ENCODE results near the gene SLC10A6. TPM values are rescaled to one million over a fixed set of nuclear protein-coding genes. Genes with fewer than 3 reads are reported as not detected.

SLC10A6 gene
- total and polyA plus RNA-seq, 9 of the 15 experiments (the other 6 are each of a cell fraction or from before 2014, with no cell fraction given), result not detected

DNA sequence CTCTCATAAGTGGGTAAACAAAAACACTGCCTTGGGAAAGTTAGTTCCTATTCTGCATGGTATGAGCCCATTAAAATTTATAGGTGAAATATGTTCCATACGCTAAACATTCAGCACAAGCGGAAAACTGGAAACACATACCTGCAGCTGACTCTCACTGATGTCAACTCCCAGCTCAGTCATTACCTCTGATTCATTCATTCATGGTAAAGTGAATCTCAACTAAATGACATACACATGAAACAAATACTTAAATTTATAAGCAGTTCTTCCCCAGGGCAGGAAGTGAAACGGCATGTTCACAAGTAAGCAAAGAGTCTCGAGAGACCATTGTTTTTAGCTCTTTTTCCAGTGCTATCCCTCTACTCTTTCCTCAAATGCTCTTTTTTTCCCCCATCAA, 1.6 kb downstream of the SLC10A6 start:
- Histone ChIP-seq H2AFZ (ENCODE audit: low read depth, low read length) (no peak overlapping the region), H3K4me2 (ENCODE audit: insufficient read depth, low read length) (no peak overlapping the region), H3K36me3 (ENCODE audit: control insufficient read depth, insufficient read depth, low read length) (no peaks in the 10 kb centered on the region), H4K20me1 (replicated peaks; ENCODE audit: control insufficient read depth, insufficient read depth, low read length) (no peaks in the 10 kb centered on the region), H3K9me1 (ENCODE audit: control insufficient read depth, insufficient read depth, low read length) (peaks cover 3% of the 10 kb centered on the region), H3K79me2 (ENCODE audit: control insufficient read depth, insufficient read depth, low read length) (no peaks in the 10 kb centered on the region), H3K9ac (ENCODE audit: insufficient read depth in 1 of 2, low read depth in 2 of 2, low read length in 2 of 2) (no peak overlapping the region), H3K4me3 (no peak overlapping the region), H3K27ac (ENCODE audit: extremely low read depth, low read depth, low read length) (no peak overlapping the region), H3K27me3 (ENCODE audit: control insufficient read depth in 2 of 2, insufficient read depth in 2 of 2, low read length in 2 of 2) (peaks cover 8 to 15% of the 10 kb centered on the region in 2 experiments; a peak in 4 of 5 replicates), H3K9me3 (replicated peaks; ENCODE audit: control insufficient read depth, insufficient read depth, low read depth, low read length) (no peaks in the 10 kb centered on the region), H3K4me1 (replicated peaks in 1 of 2; ENCODE audit: control insufficient read depth in 2 of 2, insufficient read depth in 2 of 2, low read length in 2 of 2) (no peaks in the 10 kb centered on the region)
- intact Hi-C loops (cut with micrococcal nuclease), result no loop called here
- 1% methylated on average over 4 of the region's 4 CpGs for WGBS (ENCODE audit: insufficient coverage, low coverage, missing lambda C conversion rate)
- ChIA-PET CTCF (ENCODE audit: low intra/inter-chr PET ratio) (no interaction called here), POLR2A (no interaction called here)
- no peak for DNase-seq (ENCODE audit: extremely low read depth in 1 of 4, low spot score in 3 of 4)
- no peak for FAIRE-seq
- TF ChIP-seq HIVEP1 (CRISPR knock-in tag; IDR thresholded peaks at IDR 0.05) (no peak), ZNF561 (CRISPR knock-in tag; conservative IDR thresholded peaks at IDR 0.05) (no peak), UBTF (IDR thresholded peaks at IDR 0.05; ENCODE audit: borderline replicate concordance in 1 of 2, low read depth in 2 of 2, low read length in 2 of 2) (no peak), HCFC1 (IDR thresholded peaks at IDR 0.05; ENCODE audit: low read depth, low read length) (no peak), NCOA4 (IDR thresholded peaks at IDR 0.05; ENCODE audit: partially characterized antibody) (no peak), FOXK2 (conservative IDR thresholded peaks at IDR 0.05 in 1 of 2, IDR thresholded peaks at IDR 0.05 in 1 of 2; ENCODE audit: low read depth in 2 of 2) (no peak), SMARCC2 (IDR thresholded peaks at IDR 0.05; ENCODE audit: low read depth) (no peak), CREB3 (tag; conservative IDR thresholded peaks at IDR 0.05; ENCODE audit: low read depth) (no peak), CHD1 (IDR thresholded peaks at IDR 0.05; ENCODE audit: low read length) (no peak), ERF (CRISPR knock-in tag; IDR thresholded peaks at IDR 0.05) (no peak), SRSF3 (IDR thresholded peaks at IDR 0.05; ENCODE audit: insufficient read depth, low read length) (no peak), NRF1 (conservative IDR thresholded peaks at IDR 0.05 in 1 of 2, IDR thresholded peaks at IDR 0.05 in 1 of 2) (no peak)
- TF ChIP-seq, protein P1, sequence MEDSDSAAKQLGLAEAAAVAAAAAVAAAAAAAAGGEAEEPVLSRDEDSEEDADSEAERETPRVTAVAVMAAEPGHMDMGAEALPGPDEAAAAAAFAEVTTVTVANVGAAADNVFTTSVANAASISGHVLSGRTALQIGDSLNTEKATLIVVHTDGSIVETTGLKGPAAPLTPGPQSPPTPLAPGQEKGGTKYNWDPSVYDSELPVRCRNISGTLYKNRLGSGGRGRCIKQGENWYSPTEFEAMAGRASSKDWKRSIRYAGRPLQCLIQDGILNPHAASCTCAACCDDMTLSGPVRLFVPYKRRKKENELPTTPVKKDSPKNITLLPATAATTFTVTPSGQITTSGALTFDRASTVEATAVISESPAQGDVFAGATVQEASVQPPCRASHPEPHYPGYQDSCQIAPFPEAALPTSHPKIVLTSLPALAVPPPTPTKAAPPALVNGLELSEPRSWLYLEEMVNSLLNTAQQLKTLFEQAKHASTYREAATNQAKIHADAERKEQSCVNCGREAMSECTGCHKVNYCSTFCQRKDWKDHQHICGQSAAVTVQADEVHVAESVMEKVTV (CRISPR knock-in tag; IDR thresholded peaks at IDR 0.05), result no peak
- BruUV-seq (replicated peaks), result no TSS peak
- in situ Hi-C loops (cut with MboI), result no loop called here
- ATAC-seq, result no peak
